Vagina (tissue), 2 donors: ENCODE results near the gene GABBR2. TPM values are rescaled to one million over a fixed set of nuclear protein-coding genes. Genes with fewer than 3 reads are reported as not detected.

Experiments
- DNase-seq, 2 donors: peaks; one replicate each; pipeline ENCODE4 v3.0.0-alpha.2; 2017; ENCODE audit errors: extremely low spot score in 2 of 2
- H3K27ac ChIP-seq: fragments of 200-600 bp; sonication (generic); one replicate; pipeline ENCODE4 v1.5.1; 2019
- H3K27me3 ChIP-seq: fragments of 200-600 bp; sonication (generic); one replicate; pipeline ENCODE4 v1.5.1; 2019
- H3K36me3 ChIP-seq, 2 donors: fragments of 200-600 bp; sonication (generic); one replicate each; pipeline ENCODE4 v1.5.1; 2017 to 2019
- H3K4me1 ChIP-seq: fragments of 200-600 bp; sonication (generic); one replicate; pipeline ENCODE4 v1.5.1; 2019
- H3K4me3 ChIP-seq, 2 donors: fragments of 200-600 bp; sonication (generic); 1 replicate in 1 of 2; 2 replicates in 1 of 2; pipeline ENCODE4 v1.5.1; 2016 to 2019
- H3K9me3 ChIP-seq: fragments of 200-600 bp; sonication (generic); one replicate; pipeline ENCODE4 v1.5.1; 2019
- POLR2A ChIP-seq, 2 donors: fragments of 450-650 bp; IDR thresholded peaks; one replicate each; pipeline ENCODE4 v1.6.1; 2017; ENCODE audit warnings: antibody characterized with exemption in 2 of 2, mild to moderate bottlenecking in 2 of 2, moderate library complexity in 2 of 2
- POLR2AphosphoS5 ChIP-seq, 2 donors: sonication (generic); formaldehyde crosslinking; IDR thresholded peaks; one replicate each; pipeline ENCODE4 v1.9.0; 2017; ENCODE audit warnings: antibody characterized with exemption in 2 of 2, mild to moderate bottlenecking in 2 of 2, low read depth in 1 of 2; ENCODE audit not compliant: insufficient read depth in 1 of 2
- intact Hi-C: fragments of 100-400 bp; cut with DNase I; formaldehyde crosslinking; loops from one replicate; pipeline ENCODE4 v1.15.1; 2023
- total RNA-seq: library from RNA; depleted of rRNA; stranded (reverse); fragments of >200 nt; gene quantifications from one replicate; pipeline ENCODE4 v1.2.3, GENCODE V29; 2016
- TF ChIP-seq, protein P1 (sequence below), 3 experiments: fragments of 450-650 bp in 2 of 3; fragments of 200-600 bp in 1 of 3; sonication (generic) in 1 of 3; IDR thresholded peaks; one replicate each; pipeline ENCODE4 v1.5.1; 2017 to 2019; ENCODE audit warnings: antibody characterized with exemption in 3 of 3, mild to moderate bottlenecking in 2 of 3, moderate library complexity in 2 of 3

Gene GABBR2
- total RNA-seq, 1 donor from 2014 or later = not detected

DNA sequence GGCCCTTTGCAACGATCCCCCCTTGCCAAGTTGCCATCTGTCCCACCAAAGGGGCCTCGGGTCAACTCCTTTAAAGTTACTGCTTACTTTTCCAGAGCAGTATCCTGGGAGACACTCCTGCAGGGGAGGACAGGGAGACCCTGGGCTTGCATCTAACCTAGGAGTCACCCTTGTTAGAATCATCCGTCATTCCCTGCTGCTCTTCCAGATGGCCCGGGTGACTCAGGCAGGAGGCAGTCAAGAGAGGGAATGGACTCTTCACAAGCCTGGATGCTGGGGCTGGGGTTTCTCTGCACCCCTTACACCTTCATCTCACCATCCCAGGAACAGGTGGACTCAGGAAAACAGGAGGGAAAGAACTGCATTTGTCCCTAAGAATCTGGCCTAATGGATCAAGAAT lies 175.6 kb downstream of the GABBR2 start:
- Histone ChIP-seq H3K27me3 (no peaks in the 10 kb centered on the region), H3K36me3 (no peaks in the 10 kb centered on the region), H3K9me3 (no peaks in the 10 kb centered on the region), H3K27ac (no peak overlapping the region), H3K4me1 (no peaks in the 10 kb centered on the region), H3K4me3 (no peak overlapping the region)
- DNase-seq = peak in 1 of 2 donors; percentile 44
- TF ChIP-seq POLR2A (IDR thresholded peaks at IDR 0.05) = no peak
- TF ChIP-seq, protein P1, sequence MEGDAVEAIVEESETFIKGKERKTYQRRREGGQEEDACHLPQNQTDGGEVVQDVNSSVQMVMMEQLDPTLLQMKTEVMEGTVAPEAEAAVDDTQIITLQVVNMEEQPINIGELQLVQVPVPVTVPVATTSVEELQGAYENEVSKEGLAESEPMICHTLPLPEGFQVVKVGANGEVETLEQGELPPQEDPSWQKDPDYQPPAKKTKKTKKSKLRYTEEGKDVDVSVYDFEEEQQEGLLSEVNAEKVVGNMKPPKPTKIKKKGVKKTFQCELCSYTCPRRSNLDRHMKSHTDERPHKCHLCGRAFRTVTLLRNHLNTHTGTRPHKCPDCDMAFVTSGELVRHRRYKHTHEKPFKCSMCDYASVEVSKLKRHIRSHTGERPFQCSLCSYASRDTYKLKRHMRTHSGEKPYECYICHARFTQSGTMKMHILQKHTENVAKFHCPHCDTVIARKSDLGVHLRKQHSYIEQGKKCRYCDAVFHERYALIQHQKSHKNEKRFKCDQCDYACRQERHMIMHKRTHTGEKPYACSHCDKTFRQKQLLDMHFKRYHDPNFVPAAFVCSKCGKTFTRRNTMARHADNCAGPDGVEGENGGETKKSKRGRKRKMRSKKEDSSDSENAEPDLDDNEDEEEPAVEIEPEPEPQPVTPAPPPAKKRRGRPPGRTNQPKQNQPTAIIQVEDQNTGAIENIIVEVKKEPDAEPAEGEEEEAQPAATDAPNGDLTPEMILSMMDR (IDR thresholded peaks at IDR 0.05) = no peak
- TF ChIP-seq POLR2AphosphoS5 (IDR thresholded peaks at IDR 0.05; ENCODE audit: insufficient read depth in 1 of 2, low read depth in 1 of 2) = no peak
- intact Hi-C loops = no loop called here

GRCh38 chr9:98532574-98532973 lies 176.2 kb downstream of the GABBR2 start:
- Histone ChIP-seq H3K36me3 (no peaks in the 10 kb centered on the region), H3K4me3 (no peak overlapping the region), H3K9me3 (no peaks in the 10 kb centered on the region), H3K4me1 (no peaks in the 10 kb centered on the region), H3K27me3 (no peaks in the 10 kb centered on the region), H3K27ac (no peak overlapping the region)
- intact Hi-C loops = no loop called here
- TF ChIP-seq, protein P1 (IDR thresholded peaks at IDR 0.05) = no peak
- no peak for TF ChIP-seq POLR2A (IDR thresholded peaks at IDR 0.05)
- no peak for TF ChIP-seq POLR2AphosphoS5 (IDR thresholded peaks at IDR 0.05; ENCODE audit: insufficient read depth in 1 of 2, low read depth in 1 of 2)
- no peak for DNase-seq

- H3K4me1 ChIP-seq = no peaks in the 10 kb centered on the region
- intact Hi-C loops = no loop called here
- H3K27me3 ChIP-seq = no peaks in the 10 kb centered on the region
- H3K36me3 ChIP-seq = no peaks in the 10 kb centered on the region
- H3K27ac ChIP-seq = no peak overlapping the region
- TF ChIP-seq POLR2A (IDR thresholded peaks at IDR 0.05) = no peak
- no peak for TF ChIP-seq POLR2AphosphoS5 (IDR thresholded peaks at IDR 0.05; ENCODE audit: insufficient read depth in 1 of 2, low read depth in 1 of 2)
- TF ChIP-seq, protein P1 (IDR thresholded peaks at IDR 0.05) = no peak
- peak; percentile 37 to 60 for DNase-seq
- H3K4me3 ChIP-seq = no peak overlapping the region
- H3K9me3 ChIP-seq = no peaks in the 10 kb centered on the region
Measured at GRCh38 chr9:98532147-98532546, 176.6 kb downstream of the GABBR2 start.

- intact Hi-C loops = no loop called here
Measured at GRCh38 chr9:98530806-98531386, 177.8 kb downstream of the GABBR2 start.

GRCh38 chr9:98530275-98530674 lies 178.5 kb downstream of the GABBR2 start:
- H3K27ac ChIP-seq = no peak overlapping the region
- H3K4me1 ChIP-seq = no peaks in the 10 kb centered on the region
- TF ChIP-seq, protein P1 (IDR thresholded peaks at IDR 0.05) = no peak
- no peak for TF ChIP-seq POLR2AphosphoS5 (IDR thresholded peaks at IDR 0.05; ENCODE audit: insufficient read depth in 1 of 2, low read depth in 1 of 2)
- no peak for TF ChIP-seq POLR2A (IDR thresholded peaks at IDR 0.05)
- no peaks in the 10 kb centered on the region for H3K36me3 ChIP-seq
- peak in 1 of 2 donors; percentile 55 for DNase-seq
- no peak overlapping the region for H3K4me3 ChIP-seq
- no peaks in the 10 kb centered on the region for H3K27me3 ChIP-seq
- intact Hi-C loops = no loop called here
- no peaks in the 10 kb centered on the region for H3K9me3 ChIP-seq

More at GRCh38 chr9:98530806-98531386, 177.8 kb downstream of the GABBR2 start:
- Histone ChIP-seq H3K4me3 (no peak overlapping the region), H3K9me3 (no peaks in the 10 kb centered on the region), H3K36me3 (no peaks in the 10 kb centered on the region), H3K4me1 (no peaks in the 10 kb centered on the region), H3K27me3 (no peaks in the 10 kb centered on the region), H3K27ac (no peak overlapping the region)
- no peak for TF ChIP-seq POLR2A (IDR thresholded peaks at IDR 0.05)
- TF ChIP-seq POLR2AphosphoS5 (IDR thresholded peaks at IDR 0.05; ENCODE audit: insufficient read depth in 1 of 2, low read depth in 1 of 2) = no peak
- TF ChIP-seq, protein P1 (IDR thresholded peaks at IDR 0.05) = no peak
- DNase-seq = peak; percentile 25 to 34
